GM12873 (cell line): Measurements from ENCODE around the gene SEMA3D.

ENCODE experiments used
- CTCF ChIP-seq: IDR thresholded peaks from 2 replicates; pipeline ENCODE4 v1.5.1; 2012; ENCODE audit warnings: low read depth, mild to moderate bottlenecking, moderate library complexity, low read length, control low read depth; ENCODE audit not compliant: insufficient read depth; ENCODE audit errors: missing control alignments

SEMA3D gene

DNA sequence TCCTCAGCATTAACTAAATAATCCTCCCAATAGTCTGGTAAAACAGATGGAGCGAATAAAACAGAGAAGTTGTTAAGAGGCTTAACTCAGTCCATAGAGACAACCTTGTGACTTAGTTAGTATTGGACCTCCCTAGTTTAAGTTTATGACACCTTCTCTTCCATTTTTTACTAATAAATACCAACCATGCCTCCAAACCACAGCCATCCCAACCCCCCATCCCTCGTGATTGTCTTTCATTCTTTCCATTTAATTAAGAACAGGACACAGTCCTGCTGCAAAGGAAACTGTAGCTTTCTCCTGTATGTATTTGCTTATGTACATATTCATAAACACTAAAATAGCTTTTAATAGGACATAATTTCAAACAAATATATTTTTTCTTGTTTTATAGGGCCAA lies 238.2 kb downstream of the SEMA3D start:
- TF ChIP-seq CTCF, result no peak

DNA sequence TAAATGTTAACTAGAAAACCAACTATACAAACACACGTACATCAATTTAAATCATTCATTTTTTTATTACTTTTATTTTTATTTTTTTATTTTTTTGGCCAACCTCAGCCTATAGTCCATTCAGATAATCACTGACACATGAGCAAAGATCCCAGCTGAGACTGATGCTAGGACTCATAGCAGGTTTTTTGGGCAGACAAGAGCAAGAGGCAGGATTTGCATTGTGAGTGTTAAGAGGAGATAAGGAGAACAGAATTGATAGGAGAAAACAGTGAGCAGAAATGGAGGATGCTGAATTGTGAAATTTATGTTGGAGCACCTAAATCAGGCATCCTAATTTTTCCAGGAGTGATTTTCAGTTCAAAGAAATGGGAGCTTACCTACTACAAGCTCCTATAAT lies 240.3 kb downstream of the SEMA3D start:
- no peak for TF ChIP-seq CTCF
